Prostate gland (tissue), 2 donors: ENCODE measurements around the gene MIB2. TPM values are rescaled to one million over a fixed set of nuclear protein-coding genes. Genes with fewer than 3 reads are reported as not detected.

Source experiments
- DNase-seq: peaks from one replicate; pipeline ENCODE4 v3.0.0-alpha.2; 2019; ENCODE audit warnings: low spot score
- H3K27ac ChIP-seq, 2 donors: fragments of 200-600 bp; sonication (generic); 2 replicates each; pipeline ENCODE4 v1.5.1; 2017 to 2019
- H3K27me3 ChIP-seq: fragments of 200-600 bp; sonication (generic); replicated peaks from 2 replicates; pipeline ENCODE4 v1.5.1; 2019; ENCODE audit not compliant: insufficient read depth
- H3K36me3 ChIP-seq, 2 donors: fragments of 200-600 bp; sonication (generic); 1 replicate in 1 of 2; 2 replicates in 1 of 2; pipeline versions ENCODE4 v1.5.1 to v1.8.1; 2017 to 2019
- H3K4me1 ChIP-seq: fragments of 200-600 bp; sonication (generic); replicated peaks from 2 replicates; pipeline ENCODE4 v1.5.1; 2019
- H3K4me3 ChIP-seq, 2 donors: fragments of 200-600 bp; sonication (generic); 2 replicates each; pipeline ENCODE4 v1.5.1; 2017 to 2019
- H3K9me3 ChIP-seq: fragments of 200-600 bp; sonication (generic); 2 replicates; pipeline ENCODE4 v1.5.1; 2017
- POLR2A ChIP-seq: fragments of 450-650 bp; IDR thresholded peaks from one replicate; pipeline ENCODE4 v1.6.1; 2016; ENCODE audit warnings: antibody characterized with exemption, mild to moderate bottlenecking
- POLR2AphosphoS5 ChIP-seq: sonication (generic); formaldehyde crosslinking; IDR thresholded peaks from one replicate; pipeline ENCODE4 v1.6.1; 2017; ENCODE audit warnings: antibody characterized with exemption
- WGBS: methylation state at CpG from one replicate; pipeline ENCODE4 v1.1.5; 2018; 5-methylcytosine and 5-hydroxymethylcytosine counted together
- intact Hi-C: fragments of 100-400 bp; cut with DNase I; formaldehyde crosslinking; loops from one replicate; pipeline ENCODE4 v1.14.2; 2022
- total RNA-seq, 2 donors: library from RNA; depleted of rRNA; stranded (reverse); fragments of >200 nt; gene quantifications; one replicate each; pipeline ENCODE4 v1.1.0, GENCODE V29; 2016
- TF ChIP-seq, protein P1 (sequence below), 4 experiments: fragments of 200-600 bp in 2 of 4; fragments of 450-650 bp in 2 of 4; sonication (generic) in 2 of 4; IDR thresholded peaks; 1 replicate in 3 of 4; 2 replicates in 1 of 4; pipeline ENCODE4 v1.5.1; 2016 to 2019; ENCODE audit warnings: antibody characterized with exemption in 4 of 4, mild to moderate bottlenecking in 2 of 4, moderate library complexity in 2 of 4

Gene MIB2
- total RNA-seq, 2 donors from 2014 or later = 60.6 to 152 TPM

DNA sequence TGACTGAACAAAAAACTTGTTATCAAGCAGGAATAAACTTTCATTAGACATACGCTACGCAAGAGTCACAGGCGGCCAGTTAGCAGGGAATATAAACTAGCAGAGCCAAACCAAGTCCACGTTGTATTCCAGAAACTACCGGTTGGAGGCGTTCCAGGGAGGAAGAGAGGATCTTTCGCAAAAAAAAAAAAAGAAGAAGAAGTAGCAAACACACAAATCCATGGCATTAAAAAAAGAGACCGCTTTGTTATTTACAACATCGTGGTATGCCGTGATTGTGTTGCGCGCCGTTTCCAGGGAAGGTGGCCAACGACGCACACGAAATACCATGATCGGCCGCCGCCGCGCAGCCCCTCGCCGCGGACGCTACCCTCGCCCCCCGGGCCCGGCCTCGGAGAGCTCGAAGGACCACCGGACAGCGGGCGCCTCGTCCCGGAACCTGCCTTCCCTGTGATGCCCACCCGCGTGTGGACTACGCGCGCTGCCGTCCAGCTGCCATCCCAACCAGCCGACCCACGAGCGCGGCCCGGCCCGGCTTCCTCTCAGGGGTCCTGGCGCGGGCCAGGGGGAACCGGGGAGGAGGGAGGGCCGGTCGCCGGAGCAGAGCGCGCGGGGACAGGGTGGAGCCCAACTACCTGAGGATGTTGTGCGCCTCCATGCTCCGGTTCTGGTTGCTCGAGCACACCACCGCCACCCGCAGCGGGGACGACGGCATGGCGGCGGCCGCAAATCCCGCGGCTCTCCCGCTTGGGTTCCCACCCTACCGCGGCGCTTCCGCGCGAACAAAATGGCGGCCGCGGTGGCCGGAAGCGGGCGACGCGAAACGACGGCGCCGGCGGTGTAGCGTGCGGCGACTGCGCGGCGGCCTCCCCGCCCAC, 41.2 kb upstream of the MIB2 start:
- Histone ChIP-seq H3K9me3 (no peaks in the 10 kb centered on the region), H3K4me3 (peak overlapping the region; percentile 99 to 100), H3K27me3 (no peaks in the 10 kb centered on the region), H3K27ac (peak overlapping the region; percentile 97 to 98), H3K4me1 (peaks cover 5% of the 10 kb centered on the region), H3K36me3 (no peaks in the 10 kb centered on the region)
- DNase-seq = peak; percentile 42
- TF ChIP-seq POLR2A (peak; percentile 4), POLR2AphosphoS5 (no peak)
- TF ChIP-seq, protein P1, sequence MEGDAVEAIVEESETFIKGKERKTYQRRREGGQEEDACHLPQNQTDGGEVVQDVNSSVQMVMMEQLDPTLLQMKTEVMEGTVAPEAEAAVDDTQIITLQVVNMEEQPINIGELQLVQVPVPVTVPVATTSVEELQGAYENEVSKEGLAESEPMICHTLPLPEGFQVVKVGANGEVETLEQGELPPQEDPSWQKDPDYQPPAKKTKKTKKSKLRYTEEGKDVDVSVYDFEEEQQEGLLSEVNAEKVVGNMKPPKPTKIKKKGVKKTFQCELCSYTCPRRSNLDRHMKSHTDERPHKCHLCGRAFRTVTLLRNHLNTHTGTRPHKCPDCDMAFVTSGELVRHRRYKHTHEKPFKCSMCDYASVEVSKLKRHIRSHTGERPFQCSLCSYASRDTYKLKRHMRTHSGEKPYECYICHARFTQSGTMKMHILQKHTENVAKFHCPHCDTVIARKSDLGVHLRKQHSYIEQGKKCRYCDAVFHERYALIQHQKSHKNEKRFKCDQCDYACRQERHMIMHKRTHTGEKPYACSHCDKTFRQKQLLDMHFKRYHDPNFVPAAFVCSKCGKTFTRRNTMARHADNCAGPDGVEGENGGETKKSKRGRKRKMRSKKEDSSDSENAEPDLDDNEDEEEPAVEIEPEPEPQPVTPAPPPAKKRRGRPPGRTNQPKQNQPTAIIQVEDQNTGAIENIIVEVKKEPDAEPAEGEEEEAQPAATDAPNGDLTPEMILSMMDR (IDR thresholded peaks at IDR 0.05) = peak in 1 of 4 experiments; percentile 6
- intact Hi-C loops = loop anchor here (2.0 kb wide), 1 partner anchor 41 kb away; the partner anchor contains the start of gene MIB2
- WGBS = under 1% methylated on average over 38 of the region's 96 CpGs

DNA sequence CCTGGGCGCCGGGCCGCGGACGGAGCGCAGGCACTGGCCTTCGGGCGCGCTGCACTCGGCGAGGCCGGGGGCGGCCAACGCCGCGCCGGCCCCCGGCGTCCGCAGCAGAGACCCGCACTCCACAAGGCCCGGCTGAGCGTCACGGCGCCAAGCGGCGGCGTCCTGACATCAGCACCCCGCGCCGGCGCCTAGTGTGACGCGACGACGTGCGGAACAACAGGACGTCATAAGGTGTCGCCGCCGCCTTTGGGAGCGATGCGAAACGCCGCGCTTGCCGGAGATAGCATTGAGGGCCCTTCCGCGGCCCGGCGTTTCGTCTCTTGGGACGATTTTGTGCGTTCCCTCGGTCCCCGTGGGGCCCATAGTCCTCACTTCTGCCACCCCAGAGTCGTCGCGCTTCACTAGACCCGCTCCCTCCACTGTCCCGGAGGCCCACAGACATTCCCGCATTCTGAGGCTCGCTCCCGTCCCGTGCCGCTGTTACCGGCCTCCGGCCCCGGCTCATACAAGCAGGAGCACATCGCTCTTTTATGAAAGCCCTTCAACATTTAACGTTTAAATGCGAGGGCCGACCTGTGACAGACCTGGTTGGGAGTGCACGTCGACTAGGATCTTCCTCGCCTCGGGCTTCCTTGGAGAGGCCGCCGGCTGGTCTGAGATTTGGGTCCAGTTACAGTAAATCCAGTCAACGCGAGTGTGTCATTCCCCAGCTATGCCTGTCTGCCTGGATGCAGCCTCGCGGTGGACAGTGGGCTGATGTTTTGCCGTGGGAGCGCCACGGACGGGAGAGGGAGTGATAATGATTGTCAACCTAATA, 40.4 kb upstream of the MIB2 start, which contains the start of gene SSU72:
Gene SSU72, minus strand, starts transcription at position 143 of the 817 bp plus-strand sequence. CDS start 306 bp downstream, outside the sequence.
- under 1% methylated on average over 46 of the region's 87 CpGs for WGBS
- H3K27me3 ChIP-seq = no peaks in the 10 kb centered on the region
- intact Hi-C loops = loop anchor here (2.0 kb wide), 1 partner anchor 40 kb away; the partner anchor contains the start of gene MIB2
- peak; percentile 89 for DNase-seq
- H3K27ac ChIP-seq = peak within 1 kb of the TSS; percentile 97 to 98
- peaks cover 5% of the 10 kb centered on the region for H3K4me1 ChIP-seq
- TF ChIP-seq, protein P1 (IDR thresholded peaks at IDR 0.05) = peak in 1 of 4 experiments; percentile 22
- peak; percentile 60 for TF ChIP-seq POLR2A
- peak; percentile 91 for TF ChIP-seq POLR2AphosphoS5
- peak within 1 kb of the TSS; percentile 99 to 100 for H3K4me3 ChIP-seq
- no peaks in the 10 kb centered on the region for H3K9me3 ChIP-seq
- H3K36me3 ChIP-seq = no peaks in the 10 kb centered on the region

DNA sequence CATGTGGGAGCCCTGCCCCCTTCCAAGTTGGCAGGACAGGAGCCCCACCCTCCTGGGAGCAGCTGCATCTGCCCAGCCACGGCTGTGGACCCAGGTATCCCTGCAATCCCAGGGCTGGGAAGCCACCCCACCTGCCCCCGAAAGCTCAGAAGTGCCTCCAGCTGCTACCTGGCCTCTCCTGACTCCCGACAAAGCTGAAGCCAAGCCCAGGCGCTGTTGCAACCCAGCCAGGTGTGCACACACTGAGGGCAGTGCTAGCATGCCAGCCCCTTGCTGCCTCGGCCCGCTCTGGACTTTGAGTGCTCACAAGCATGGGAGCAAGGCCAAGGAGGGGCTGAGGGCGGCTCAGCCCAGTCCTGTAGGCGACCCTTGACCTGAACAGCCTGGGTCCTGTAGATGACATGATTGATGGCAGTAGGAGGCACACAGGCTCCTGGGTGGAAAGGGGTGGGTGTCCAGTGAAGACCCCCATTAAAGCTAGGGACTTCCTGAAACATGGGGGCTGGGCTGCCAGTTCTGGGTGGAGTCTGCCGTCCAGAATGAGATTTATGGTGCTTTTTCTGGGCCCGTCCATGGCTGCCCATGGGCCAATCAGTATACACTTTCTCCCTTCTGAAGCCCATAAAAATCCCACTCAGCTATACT, 37.8 kb upstream of the MIB2 start:
- H3K4me1 ChIP-seq = peaks cover 5% of the 10 kb centered on the region
- no peaks in the 10 kb centered on the region for H3K27me3 ChIP-seq
- H3K9me3 ChIP-seq = no peaks in the 10 kb centered on the region
- no peaks in the 10 kb centered on the region for H3K36me3 ChIP-seq
- 34% methylated on average over 8 of the region's 10 CpGs for WGBS
- no peak for DNase-seq
- TF ChIP-seq POLR2A = no peak
- TF ChIP-seq, protein P1 (IDR thresholded peaks at IDR 0.05) = no peak
- TF ChIP-seq POLR2AphosphoS5 = no peak
- intact Hi-C loops = no loop called here
- no peak overlapping the region for H3K4me3 ChIP-seq
- no peak overlapping the region for H3K27ac ChIP-seq

DNA sequence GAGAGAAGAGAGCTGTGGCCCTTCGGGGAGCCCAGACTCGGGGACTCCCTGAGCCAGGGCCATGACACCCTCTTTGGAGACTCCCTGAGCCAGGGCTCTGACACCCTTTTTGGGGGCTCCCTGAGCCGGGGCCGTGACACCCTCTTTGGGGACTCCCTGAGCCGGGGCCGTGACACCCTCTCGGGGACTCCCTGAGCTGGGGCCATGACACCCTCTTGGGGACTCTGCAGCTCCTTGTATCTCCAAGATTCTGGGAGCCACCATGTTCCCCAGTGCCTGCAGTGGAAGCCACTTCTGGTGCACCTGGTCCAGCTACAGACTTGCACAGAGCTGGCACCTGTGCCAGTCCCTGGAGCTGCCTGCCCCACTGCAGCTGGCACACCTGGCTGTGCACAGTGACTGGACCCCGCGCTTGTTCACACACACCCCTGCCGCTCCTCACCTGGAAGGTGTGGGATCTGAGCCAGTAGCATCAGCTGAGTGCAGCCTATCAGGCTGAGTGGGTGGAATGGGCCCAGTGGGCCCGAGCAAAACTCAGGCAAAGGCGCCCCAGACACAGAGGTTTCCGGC, 36.8 kb upstream of the MIB2 start:
- DNase-seq = no peak
- H3K27me3 ChIP-seq = no peaks in the 10 kb centered on the region
- H3K36me3 ChIP-seq = no peaks in the 10 kb centered on the region
- H3K27ac ChIP-seq = no peak overlapping the region
- TF ChIP-seq, protein P1 (IDR thresholded peaks at IDR 0.05) = no peak
- TF ChIP-seq POLR2A (no peak), POLR2AphosphoS5 (no peak)
- peaks cover 2% of the 10 kb centered on the region for H3K4me1 ChIP-seq
- WGBS = 78% methylated on average over 13 of the region's 13 CpGs
- H3K9me3 ChIP-seq = no peaks in the 10 kb centered on the region
- no peak overlapping the region for H3K4me3 ChIP-seq
- intact Hi-C loops = no loop called here
